Right lobe of liver (tissue), 4 donors: ENCODE measurements around the gene ICA1.

Source experiments
- CTCF ChIP-seq, 4 donors: fragments of 200-600 bp in 3 of 4; fragments of 450-650 bp in 1 of 4; IDR thresholded peaks; one replicate each; pipeline versions ENCODE4 v1.5.1 to v1.8.0; 2016 to 2022; ENCODE audit warnings: antibody characterized with exemption in 4 of 4, mild to moderate bottlenecking in 2 of 4
- POLR2A ChIP-seq: fragments of 450-650 bp; IDR thresholded peaks from one replicate; pipeline ENCODE4 v1.6.1; 2017; ENCODE audit warnings: antibody characterized with exemption, mild to moderate bottlenecking
- donor health status: DM: no; HTN: no; CAD: no.
- donor health status: DM: no; HTN: no; CAD: no.
- donor health status: DM: no; HTN: yes; CAD: no.

GRCh38 chr7:8271960-8272359 is 10.0 kb upstream of the ICA1 start:
- TF ChIP-seq POLR2A: no peak
- TF ChIP-seq CTCF (IDR thresholded peaks at IDR 0.05): no peak
